GM12801 (cell line): ENCODE results near the gene PRRT2.

ENCODE experiments used
- CTCF ChIP-seq: IDR thresholded peaks from one replicate; pipeline ENCODE4 v1.5.1; 2011; ENCODE audit warnings: control low read depth; ENCODE audit not compliant: insufficient read length; ENCODE audit errors: extremely low read depth

The PRRT2 gene

GRCh38 chr16:29820730-29821642 lies 9.0 kb downstream of the PRRT2 start:
- no peak for TF ChIP-seq CTCF

GRCh38 chr16:29821643-29822115 lies 9.7 kb downstream of the PRRT2 start:
- TF ChIP-seq CTCF, result no peak

- no peak for TF ChIP-seq CTCF
Observed at GRCh38 chr16:29824589-29825144, 12.7 kb downstream of the PRRT2 start.

- no peak for TF ChIP-seq CTCF
Observed at GRCh38 chr16:29825145-29826044, 13.4 kb downstream of the PRRT2 start.

GRCh38 chr16:29826342-29826695 lies 14.3 kb downstream of the PRRT2 start:
- no peak for TF ChIP-seq CTCF

GRCh38 chr16:29830774-29831173 lies 18.8 kb downstream of the PRRT2 start:
- no peak for TF ChIP-seq CTCF

- no peak for TF ChIP-seq CTCF
Observed at GRCh38 chr16:29831490-29831889, 19.5 kb downstream of the PRRT2 start.
